AG04449 (cell line): ENCODE measurements around the gene TMEM72.

Source experiments
- CTCF ChIA-PET: fragments of 350-600 bp; formaldehyde crosslinking; extraction: SDS; loops from one replicate; lab custom pipeline; 2021; ENCODE audit warnings: antibody characterized with exemption; lab: Yijun Ruan, JAX
- POLR2A ChIA-PET: fragments of 400-600, 350-600 bp; formaldehyde crosslinking; extraction: SDS; loops from one replicate; lab custom pipeline; 2020; ENCODE audit warnings: antibody characterized with exemption, inconsistent platforms; lab: Yijun Ruan, JAX
- DNase-seq: peaks from one replicate; pipeline ENCODE4 v3.0.0-alpha.2; 2010; ENCODE audit warnings: low read depth, low spot score
- H3K4me3 ChIP-seq: 2 replicates; pipeline ENCODE4 v1.5.1; 2011; ENCODE audit warnings: low read depth, mild to moderate bottlenecking, control low read depth, low read length
- CTCF ChIP-seq: IDR thresholded peaks from one replicate; pipeline ENCODE4 v1.5.1; 2011; ENCODE audit warnings: mild to moderate bottlenecking, moderate library complexity, low read length, control low read depth, inconsistent platforms; ENCODE audit not compliant: insufficient read depth; ENCODE audit errors: missing control alignments

The TMEM72 gene

GRCh38 chr10:44879531-44879899 is 31.6 kb upstream of the TMEM72 start:
- TF ChIP-seq CTCF: no peak
- H3K4me3 ChIP-seq: peak overlapping the region; percentile 59; the same call in 1 of the 2 replicates
- ChIA-PET POLR2A (no interaction called here), CTCF (interaction anchor here (0.6 to 3.5 kb wide), 5 partner anchors 11 to 495 kb away, joined by 3 to 16 read pairs (median 3); partner anchors contain the start of gene CXCL12)
- DNase-seq: no peak

GRCh38 chr10:44880090-44880715 is 30.9 kb upstream of the TMEM72 start:
- H3K4me3 ChIP-seq: no peak overlapping the region
- ChIA-PET CTCF (interaction anchor here (1.4 to 2.6 kb wide), 3 partner anchors 15 to 495 kb away, joined by 3 to 16 read pairs (median 6); partner anchors contain the start of gene CXCL12), POLR2A (no interaction called here)
- DNase-seq: no peak
- TF ChIP-seq CTCF: no peak

GRCh38 chr10:44881649-44882048 is 29.5 kb upstream of the TMEM72 start:
- POLR2A ChIA-PET: no interaction called here
- DNase-seq: no peak
- CTCF ChIA-PET: interaction anchor here (1.6 kb wide), 1 partner anchor 17 kb away, joined by 6 read pairs; no protein-coding TSS in a partner anchor
- TF ChIP-seq CTCF: no peak
- H3K4me3 ChIP-seq: no peak overlapping the region

- ChIA-PET CTCF (interaction anchor here (1.6 kb wide), 1 partner anchor 18 kb away, joined by 6 read pairs; no protein-coding TSS in a partner anchor), POLR2A (no interaction called here)
- no peak for TF ChIP-seq CTCF
- H3K4me3 ChIP-seq: no peak overlapping the region
- no peak for DNase-seq
These were observed 28.9 kb upstream of the TMEM72 start for GRCh38 chr10:44882166-44882720.

- no peak for TF ChIP-seq CTCF
These were observed 27.4 kb upstream of the TMEM72 start for GRCh38 chr10:44883593-44884331.

GRCh38 chr10:44885710-44886109 is 25.4 kb upstream of the TMEM72 start:
- ChIA-PET POLR2A (no interaction called here), CTCF (no interaction called here)
- H3K4me3 ChIP-seq: no peak overlapping the region
- DNase-seq: no peak
- no peak for TF ChIP-seq CTCF

More at GRCh38 chr10:44883593-44884331, 27.4 kb upstream of the TMEM72 start:
- no peak for DNase-seq
- no peak overlapping the region for H3K4me3 ChIP-seq
- CTCF ChIA-PET: interaction anchor here (1.0 kb wide), 1 partner anchor 19 kb away, joined by 4 read pairs; no protein-coding TSS in a partner anchor
- POLR2A ChIA-PET: no interaction called here
